Vagina (tissue), 2 donors: ENCODE data around the gene KIAA0825.

Experiments
- CTCF ChIP-seq, 3 experiments: fragments of 450-650 bp in 2 of 3; fragments of 200-600 bp in 1 of 3; sonication (generic) in 1 of 3; IDR thresholded peaks; one replicate each; pipeline ENCODE4 v1.5.1; 2017 to 2019; ENCODE audit warnings: antibody characterized with exemption in 3 of 3, mild to moderate bottlenecking in 2 of 3, moderate library complexity in 2 of 3
- POLR2A ChIP-seq, 2 donors: fragments of 450-650 bp; IDR thresholded peaks; one replicate each; pipeline ENCODE4 v1.6.1; 2017; ENCODE audit warnings: antibody characterized with exemption in 2 of 2, mild to moderate bottlenecking in 2 of 2, moderate library complexity in 2 of 2
- POLR2AphosphoS5 ChIP-seq, 2 donors: sonication (generic); formaldehyde crosslinking; IDR thresholded peaks; one replicate each; pipeline ENCODE4 v1.9.0; 2017; ENCODE audit warnings: antibody characterized with exemption in 2 of 2, mild to moderate bottlenecking in 2 of 2, low read depth in 1 of 2; ENCODE audit not compliant: insufficient read depth in 1 of 2

- no peak for TF ChIP-seq POLR2A (IDR thresholded peaks at IDR 0.05)
- no peak for TF ChIP-seq CTCF (IDR thresholded peaks at IDR 0.05)
- TF ChIP-seq POLR2AphosphoS5 (IDR thresholded peaks at IDR 0.05; ENCODE audit: insufficient read depth in 1 of 2, low read depth in 1 of 2), result no peak
These were observed 229.5 kb downstream of the KIAA0825 start for GRCh38 chr5:94388773-94389514.
